Ovary (tissue), 3 donors: ENCODE measurements around the gene PLAU.

ENCODE experiments used
- POLR2A ChIP-seq: fragments of 450-650 bp; IDR thresholded peaks from one replicate; pipeline ENCODE4 v1.6.1; 2017; ENCODE audit warnings: antibody characterized with exemption, mild to moderate bottlenecking, moderate library complexity
- TF ChIP-seq, protein P1 (sequence below), 3 donors: fragments of 450-650 bp in 2 of 3; fragments of 200-600 bp in 1 of 3; IDR thresholded peaks; one replicate each; pipeline versions ENCODE4 v1.5.1 to v1.8.0; 2016 to 2022; ENCODE audit warnings: antibody characterized with exemption in 3 of 3, mild to moderate bottlenecking in 1 of 3
- donor health status: DM: no; HTN: no; CAD: no.

DNA sequence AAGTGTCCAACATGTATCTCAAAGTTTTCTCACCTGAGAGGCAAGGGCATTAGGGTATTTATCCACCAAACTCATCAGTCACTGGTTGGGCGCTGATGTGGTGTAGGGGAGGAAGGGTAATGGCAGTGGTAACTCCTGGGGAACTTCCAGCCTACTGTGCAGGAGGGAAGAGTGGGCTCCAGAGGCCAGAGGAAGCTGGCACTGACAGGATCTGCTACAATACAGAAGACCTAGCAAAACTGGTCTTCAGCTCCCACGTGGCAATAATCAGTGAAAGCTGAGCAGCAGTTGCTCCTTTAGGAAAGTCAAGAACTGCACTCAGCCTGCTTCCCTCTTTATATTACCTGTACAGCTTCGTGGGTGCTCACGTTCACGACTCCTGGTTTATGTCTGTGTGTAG, 19.4 kb upstream of the PLAU start:
- TF ChIP-seq, protein P1, sequence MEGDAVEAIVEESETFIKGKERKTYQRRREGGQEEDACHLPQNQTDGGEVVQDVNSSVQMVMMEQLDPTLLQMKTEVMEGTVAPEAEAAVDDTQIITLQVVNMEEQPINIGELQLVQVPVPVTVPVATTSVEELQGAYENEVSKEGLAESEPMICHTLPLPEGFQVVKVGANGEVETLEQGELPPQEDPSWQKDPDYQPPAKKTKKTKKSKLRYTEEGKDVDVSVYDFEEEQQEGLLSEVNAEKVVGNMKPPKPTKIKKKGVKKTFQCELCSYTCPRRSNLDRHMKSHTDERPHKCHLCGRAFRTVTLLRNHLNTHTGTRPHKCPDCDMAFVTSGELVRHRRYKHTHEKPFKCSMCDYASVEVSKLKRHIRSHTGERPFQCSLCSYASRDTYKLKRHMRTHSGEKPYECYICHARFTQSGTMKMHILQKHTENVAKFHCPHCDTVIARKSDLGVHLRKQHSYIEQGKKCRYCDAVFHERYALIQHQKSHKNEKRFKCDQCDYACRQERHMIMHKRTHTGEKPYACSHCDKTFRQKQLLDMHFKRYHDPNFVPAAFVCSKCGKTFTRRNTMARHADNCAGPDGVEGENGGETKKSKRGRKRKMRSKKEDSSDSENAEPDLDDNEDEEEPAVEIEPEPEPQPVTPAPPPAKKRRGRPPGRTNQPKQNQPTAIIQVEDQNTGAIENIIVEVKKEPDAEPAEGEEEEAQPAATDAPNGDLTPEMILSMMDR (IDR thresholded peaks at IDR 0.05) = no peak
- no peak for TF ChIP-seq POLR2A
